HEK293 (cell line): ENCODE data around the gene GOLGA2.
A peak's percentile ranks its signal among the peaks of the same experiment; 100 is the strongest.

Experiments used
- CTCF ChIA-PET: fragments of 350-600 bp; formaldehyde crosslinking; extraction: SDS; loops from one replicate; lab custom pipeline; 2021; ENCODE audit warnings: antibody characterized with exemption; lab: Yijun Ruan, JAX
- POLR2A ChIA-PET: fragments of 300-600 bp; formaldehyde crosslinking; extraction: SDS; loops from one replicate; lab custom pipeline; 2020; ENCODE audit warnings: antibody characterized with exemption, inconsistent platforms; lab: Yijun Ruan, JAX
- H3K27ac ChIP-seq: fragments of 200-500 bp; sonication (Bioruptor generic); 2 replicates; pipeline ENCODE4 v1.5.1; 2014; ENCODE audit warnings: low read depth, low read length, control low read depth, inconsistent platforms; ENCODE audit errors: extremely low read depth
- H3K36me3 ChIP-seq, 2 experiments: fragments of 200-500 bp in 1 of 2; sonication (Bioruptor generic) in 1 of 2; 1 replicate in 1 of 2; 2 replicates in 1 of 2; pipeline ENCODE4 v1.5.1; 2014 to 2017; ENCODE audit warnings: inconsistent platforms in 2 of 2, low read length in 2 of 2; ENCODE audit not compliant: control insufficient read depth in 2 of 2, insufficient read depth in 1 of 2
- H3K4me1 ChIP-seq: fragments of 200-500 bp; sonication (Bioruptor generic); 2 replicates; pipeline ENCODE4 v1.5.1; 2014; ENCODE audit warnings: mild to moderate bottlenecking, low read length, inconsistent platforms; ENCODE audit not compliant: control insufficient read depth, insufficient read depth
- H3K4me3 ChIP-seq: 2 replicates; pipeline ENCODE4 v1.5.1; 2011; ENCODE audit warnings: low read depth, mild to moderate bottlenecking, control low read depth, low read length, moderate library complexity
- H3K9me3 ChIP-seq: fragments of 200-500 bp; sonication (Bioruptor generic); 2 replicates; pipeline ENCODE4 v1.5.1; 2014; ENCODE audit warnings: low read depth, low read length, inconsistent platforms; ENCODE audit not compliant: control insufficient read depth, insufficient read depth
- BCL11B ChIP-seq: fragments of 450-650 bp; formaldehyde crosslinking; IDR thresholded peaks from 2 replicates; pipeline ENCODE4 v1.5.1; 2016; ENCODE audit warnings: low read depth, missing biosample characterization, missing genetic modification characterization
- INSM2 ChIP-seq: fragments of 450-650 bp; formaldehyde crosslinking; IDR thresholded peaks from 2 replicates; pipeline ENCODE4 v1.5.1; 2016; ENCODE audit warnings: missing biosample characterization, missing genetic modification characterization
- KLF16 ChIP-seq: fragments of 450-650 bp; formaldehyde crosslinking; IDR thresholded peaks from 2 replicates; pipeline ENCODE4 v1.5.1; 2017; ENCODE audit warnings: missing biosample characterization, missing genetic modification characterization
- PATZ1 ChIP-seq: fragments of 450-650 bp; formaldehyde crosslinking; IDR thresholded peaks from 2 replicates; pipeline ENCODE4 v1.5.1; 2016; ENCODE audit warnings: missing biosample characterization, missing genetic modification characterization
- WT1 ChIP-seq: fragments of 450-650 bp; formaldehyde crosslinking; IDR thresholded peaks from 2 replicates; pipeline ENCODE4 v1.5.1; 2016; ENCODE audit warnings: missing biosample characterization, missing genetic modification characterization
- ZBTB21 ChIP-seq: fragments of 450-650 bp; formaldehyde crosslinking; IDR thresholded peaks from 2 replicates; pipeline ENCODE4 v1.5.1; 2017; ENCODE audit warnings: missing biosample characterization, missing genetic modification characterization
- ZBTB6 ChIP-seq: fragments of 450-650 bp; formaldehyde crosslinking; IDR thresholded peaks from 2 replicates; pipeline ENCODE4 v1.5.1; 2017; ENCODE audit warnings: missing biosample characterization, missing genetic modification characterization
- ZNF16 ChIP-seq: fragments of 450-650 bp; formaldehyde crosslinking; IDR thresholded peaks from 2 replicates; pipeline ENCODE4 v1.5.1; 2016; ENCODE audit warnings: low read depth, missing biosample characterization, missing genetic modification characterization
- ZNF221 ChIP-seq: fragments of 450-650 bp; formaldehyde crosslinking; IDR thresholded peaks from 2 replicates; pipeline ENCODE4 v1.5.1; 2017; ENCODE audit warnings: missing biosample characterization, missing genetic modification characterization, borderline replicate concordance
- ZNF416 ChIP-seq: fragments of 450-650 bp; formaldehyde crosslinking; IDR thresholded peaks from 2 replicates; pipeline ENCODE4 v1.5.1; 2016; ENCODE audit warnings: missing biosample characterization, missing genetic modification characterization
- TF ChIP-seq, protein P1 (sequence below): fragments of 450-650 bp; formaldehyde crosslinking; IDR thresholded peaks from 2 replicates; pipeline ENCODE4 v1.5.1; 2016; ENCODE audit warnings: missing biosample characterization, missing genetic modification characterization
- TF ChIP-seq, protein P2 (sequence below): fragments of 450-650 bp; formaldehyde crosslinking; IDR thresholded peaks from 2 replicates; pipeline ENCODE4 v1.5.1; 2016; ENCODE audit warnings: missing biosample characterization, missing genetic modification characterization
- TF ChIP-seq, protein P3 (sequence below): fragments of 450-650 bp; formaldehyde crosslinking; IDR thresholded peaks from 2 replicates; pipeline ENCODE4 v1.5.1; 2016; ENCODE audit warnings: missing biosample characterization, missing genetic modification characterization
- TF ChIP-seq, protein P4 (sequence below): fragments of 450-650 bp; formaldehyde crosslinking; IDR thresholded peaks from 2 replicates; pipeline ENCODE4; 2016; ENCODE audit warnings: missing biosample characterization, missing genetic modification characterization

Gene GOLGA2

DNA sequence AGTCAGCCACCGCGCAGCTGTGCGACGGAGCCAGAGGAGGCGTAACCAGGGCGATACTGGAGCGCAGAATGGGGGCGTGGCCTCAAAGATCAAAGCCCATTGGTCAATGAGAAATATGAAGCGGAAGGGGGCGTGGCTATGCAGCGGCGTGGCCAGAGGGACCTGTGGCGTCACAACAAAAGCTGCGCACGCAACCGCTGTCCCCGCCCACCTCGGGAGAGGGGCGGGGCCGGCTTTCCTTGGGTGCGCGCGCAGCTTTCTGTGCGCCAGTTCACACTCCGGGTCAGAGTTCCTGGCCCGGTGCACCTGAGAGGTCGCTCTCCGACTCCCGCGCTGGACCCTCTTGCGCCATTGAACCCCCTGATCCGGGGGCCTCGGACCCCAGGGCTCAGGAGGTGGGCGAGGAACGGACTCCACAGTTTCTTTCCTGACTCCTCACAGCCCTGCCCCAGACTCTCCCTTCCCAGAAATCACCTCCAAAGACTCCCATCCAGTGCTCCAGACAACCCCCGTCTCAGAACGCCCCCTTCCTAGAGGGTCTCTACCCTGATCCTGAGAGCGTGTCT lies 284 bp upstream of the GOLGA2 start, which contains the start of gene SWI5 (continued):
- TF ChIP-seq ZBTB6 (tag by site-specific recombination) (peak; percentile 92), BCL11B (tag by site-specific recombination) (peak; percentile 55; the same call in 1 of the 2 replicates), ZBTB21 (tag by site-specific recombination) (peak; percentile 78), INSM2 (tag by site-specific recombination) (0 out of 2 replicates have a peak, but pooled peaks have one; percentile 19)

- POLR2A ChIA-PET = no interaction called here
- Histone ChIP-seq H3K4me3 (no peak overlapping the region), H3K9me3 (no peaks in the 10 kb centered on the region), H3K27ac (no peak overlapping the region), H3K36me3 (peaks cover 0 to 29% of the 10 kb centered on the region in 2 experiments; a peak in 1 of 3 replicates), H3K4me1 (no peaks in the 10 kb centered on the region)
- CTCF ChIA-PET = interaction anchor here (0.6 to 1.3 kb wide), 5 partner anchors 9 to 137 kb away, joined by 3 to 5 read pairs (median 3); no protein-coding TSS in a partner anchor
- TF ChIP-seq, protein P1, sequence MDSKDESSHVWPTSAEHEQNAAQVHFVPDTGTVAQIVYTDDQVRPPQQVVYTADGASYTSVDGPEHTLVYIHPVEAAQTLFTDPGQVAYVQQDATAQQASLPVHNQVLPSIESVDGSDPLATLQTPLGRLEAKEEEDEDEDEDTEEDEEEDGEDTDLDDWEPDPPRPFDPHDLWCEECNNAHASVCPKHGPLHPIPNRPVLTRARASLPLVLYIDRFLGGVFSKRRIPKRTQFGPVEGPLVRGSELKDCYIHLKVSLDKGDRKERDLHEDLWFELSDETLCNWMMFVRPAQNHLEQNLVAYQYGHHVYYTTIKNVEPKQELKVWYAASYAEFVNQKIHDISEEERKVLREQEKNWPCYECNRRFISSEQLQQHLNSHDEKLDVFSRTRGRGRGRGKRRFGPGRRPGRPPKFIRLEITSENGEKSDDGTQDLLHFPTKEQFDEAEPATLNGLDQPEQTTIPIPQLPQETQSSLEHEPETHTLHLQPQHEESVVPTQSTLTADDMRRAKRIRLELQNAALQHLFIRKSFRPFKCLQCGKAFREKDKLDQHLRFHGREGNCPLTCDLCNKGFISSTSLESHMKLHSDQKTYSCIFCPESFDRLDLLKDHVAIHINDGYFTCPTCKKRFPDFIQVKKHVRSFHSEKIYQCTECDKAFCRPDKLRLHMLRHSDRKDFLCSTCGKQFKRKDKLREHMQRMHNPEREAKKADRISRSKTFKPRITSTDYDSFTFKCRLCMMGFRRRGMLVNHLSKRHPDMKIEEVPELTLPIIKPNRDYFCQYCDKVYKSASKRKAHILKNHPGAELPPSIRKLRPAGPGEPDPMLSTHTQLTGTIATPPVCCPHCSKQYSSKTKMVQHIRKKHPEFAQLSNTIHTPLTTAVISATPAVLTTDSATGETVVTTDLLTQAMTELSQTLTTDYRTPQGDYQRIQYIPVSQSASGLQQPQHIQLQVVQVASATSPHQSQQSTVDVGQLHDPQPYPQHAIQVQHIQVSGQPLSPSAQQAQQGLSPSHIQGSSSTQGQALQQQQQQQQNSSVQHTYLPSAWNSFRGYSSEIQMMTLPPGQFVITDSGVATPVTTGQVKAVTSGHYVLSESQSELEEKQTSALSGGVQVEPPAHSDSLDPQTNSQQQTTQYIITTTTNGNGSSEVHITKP = no peak
- TF ChIP-seq KLF16 (tag by site-specific recombination) (no peak), WT1 (tag by site-specific recombination) (no peak), ZNF16 (tag by site-specific recombination) (no peak), ZNF416 (tag by site-specific recombination) (no peak), ZNF221 (tag by site-specific recombination) (no peak), ZBTB21 (tag by site-specific recombination) (no peak), PATZ1 (no peak)
- TF ChIP-seq, protein P2, sequence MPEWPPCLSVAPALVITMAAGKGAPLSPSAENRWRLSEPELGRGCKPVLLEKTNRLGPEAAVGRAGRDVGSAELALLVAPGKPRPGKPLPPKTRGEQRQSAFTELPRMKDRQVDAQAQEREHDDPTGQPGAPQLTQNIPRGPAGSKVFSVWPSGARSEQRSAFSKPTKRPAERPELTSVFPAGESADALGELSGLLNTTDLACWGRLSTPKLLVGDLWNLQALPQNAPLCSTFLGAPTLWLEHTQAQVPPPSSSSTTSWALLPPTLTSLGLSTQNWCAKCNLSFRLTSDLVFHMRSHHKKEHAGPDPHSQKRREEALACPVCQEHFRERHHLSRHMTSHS = no peak
- TF ChIP-seq, protein P3, sequence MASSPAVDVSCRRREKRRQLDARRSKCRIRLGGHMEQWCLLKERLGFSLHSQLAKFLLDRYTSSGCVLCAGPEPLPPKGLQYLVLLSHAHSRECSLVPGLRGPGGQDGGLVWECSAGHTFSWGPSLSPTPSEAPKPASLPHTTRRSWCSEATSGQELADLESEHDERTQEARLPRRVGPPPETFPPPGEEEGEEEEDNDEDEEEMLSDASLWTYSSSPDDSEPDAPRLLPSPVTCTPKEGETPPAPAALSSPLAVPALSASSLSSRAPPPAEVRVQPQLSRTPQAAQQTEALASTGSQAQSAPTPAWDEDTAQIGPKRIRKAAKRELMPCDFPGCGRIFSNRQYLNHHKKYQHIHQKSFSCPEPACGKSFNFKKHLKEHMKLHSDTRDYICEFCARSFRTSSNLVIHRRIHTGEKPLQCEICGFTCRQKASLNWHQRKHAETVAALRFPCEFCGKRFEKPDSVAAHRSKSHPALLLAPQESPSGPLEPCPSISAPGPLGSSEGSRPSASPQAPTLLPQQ (tag by site-specific recombination) = no peak
- TF ChIP-seq, protein P4, sequence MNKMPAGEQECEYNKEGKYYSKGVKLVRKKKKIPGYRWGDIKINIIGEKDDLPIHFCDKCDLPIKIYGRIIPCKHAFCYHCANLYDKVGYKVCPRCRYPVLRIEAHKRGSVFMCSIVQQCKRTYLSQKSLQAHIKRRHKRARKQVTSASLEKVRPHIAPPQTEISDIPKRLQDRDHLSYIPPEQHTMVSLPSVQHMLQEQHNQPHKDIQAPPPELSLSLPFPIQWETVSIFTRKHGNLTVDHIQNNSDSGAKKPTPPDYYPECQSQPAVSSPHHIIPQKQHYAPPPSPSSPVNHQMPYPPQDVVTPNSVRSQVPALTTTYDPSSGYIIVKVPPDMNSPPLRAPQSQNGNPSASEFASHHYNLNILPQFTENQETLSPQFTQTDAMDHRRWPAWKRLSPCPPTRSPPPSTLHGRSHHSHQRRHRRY (tag by site-specific recombination) = no peak
Measured at GRCh38 chr9:128274245-128274644, 1.6 kb downstream of the GOLGA2 start.
